ENCODE measurements around the gene GPS1. TPM values are rescaled to one million over a fixed set of nuclear protein-coding genes. Genes with fewer than 3 reads are reported as not detected.

Gene GPS1
- total and polyA plus RNA-seq, 2 donors (not counting 1 experiment from before 2014, with no cell fraction given) = 80.5 to 124 TPM

GRCh38 chr17:82100502-82101298 is 49.0 kb downstream of the GPS1 start:
- Histone ChIP-seq H3K9me3 (ENCODE audit: control extremely low read depth in 1 of 3, control insufficient read depth in 2 of 3, insufficient read depth in 1 of 3, low read length in 2 of 3) (no peaks in the 10 kb centered on the region), H3K9ac (ENCODE audit: low read length) (no peak overlapping the region), H3K4me3 (ENCODE audit: control extremely low read depth in 1 of 5, extremely low read depth in 1 of 5, insufficient read depth in 1 of 5, low read depth in 2 of 5, low read length in 4 of 5) (no peak overlapping the region), H4K20me1 (ENCODE audit: control insufficient read depth, insufficient read depth, low read length, poor library complexity, severe bottlenecking) (peaks cover 15% of the 10 kb centered on the region), H3K27me3 (replicated peaks in 1 of 4; ENCODE audit: control extremely low read depth in 1 of 4, control insufficient read depth in 3 of 4, insufficient read depth in 4 of 4, low read length in 3 of 4) (no peaks in the 10 kb centered on the region), H3K4me1 (ENCODE audit: control insufficient read depth in 2 of 2, insufficient read depth in 2 of 2, low read length in 2 of 2) (peaks cover 20 to 35% of the 10 kb centered on the region in 2 donors), H2AFZ (ENCODE audit: insufficient read depth, low read depth, low read length, poor library complexity, severe bottlenecking) (no peak overlapping the region), H3K79me2 (ENCODE audit: control insufficient read depth, insufficient read depth, low read length) (peaks cover 24% of the 10 kb centered on the region), H3K27ac (ENCODE audit: low read length in 2 of 2) (no peak overlapping the region), H3K36me3 (replicated peaks in 1 of 2; ENCODE audit: control extremely low read depth in 1 of 2, control insufficient read depth in 1 of 2, extremely low read depth in 1 of 2, insufficient read depth in 2 of 2, low read length in 1 of 2) (peaks cover 0 to 5% of the 10 kb centered on the region in 2 experiments), H3K4me2 (replicated peaks; ENCODE audit: low read depth, low read length, poor library complexity, severe bottlenecking) (no peak overlapping the region)
- Mint-ChIP-seq H3K27ac (peak overlapping the region; percentile 72), H3K4me3 (peak overlapping the region; percentile 84), H3K27me3 (no peaks in the 10 kb centered on the region), H3K9me3 (ENCODE audit: insufficient read depth) (no peaks in the 10 kb centered on the region), H3K4me1 (peaks cover 15% of the 10 kb centered on the region)
- no peak for TF ChIP-seq CTCF (IDR thresholded peaks at IDR 0.05)
- DNase-seq = no peak
- ATAC-seq (ENCODE audit: low read depth) = no peak
- WGBS (ENCODE audit: insufficient coverage) = 92% methylated on average over 24 of the region's 35 CpGs
- intact Hi-C loops (cut with micrococcal nuclease) = no loop called here
- ChIA-PET CTCF (no interaction called here), POLR2A (interaction anchor here (0.6 to 0.8 kb wide), 2 partner anchors 63 to 110 kb away, joined by 3 read pairs; partner anchors contain the start of gene DCXR)

- Mint-ChIP-seq H3K9me3 (ENCODE audit: insufficient read depth) (no peaks in the 10 kb centered on the region), H3K4me3 (no peak overlapping the region), H3K4me1 (peaks cover 18% of the 10 kb centered on the region), H3K27ac (no peak overlapping the region), H3K27me3 (no peaks in the 10 kb centered on the region)
- Histone ChIP-seq H4K20me1 (ENCODE audit: control insufficient read depth, insufficient read depth, low read length, poor library complexity, severe bottlenecking) (peaks cover 9% of the 10 kb centered on the region), H3K9me3 (ENCODE audit: control extremely low read depth in 1 of 3, control insufficient read depth in 2 of 3, insufficient read depth in 1 of 3, low read length in 2 of 3) (no peaks in the 10 kb centered on the region), H3K9ac (ENCODE audit: low read length) (no peak overlapping the region), H3K4me2 (replicated peaks; ENCODE audit: low read depth, low read length, poor library complexity, severe bottlenecking) (no peak overlapping the region), H3K79me2 (ENCODE audit: control insufficient read depth, insufficient read depth, low read length) (peaks cover 22% of the 10 kb centered on the region), H3K4me1 (ENCODE audit: control insufficient read depth in 2 of 2, insufficient read depth in 2 of 2, low read length in 2 of 2) (peaks cover 25 to 40% of the 10 kb centered on the region in 2 donors), H3K27me3 (replicated peaks in 1 of 4; ENCODE audit: control extremely low read depth in 1 of 4, control insufficient read depth in 3 of 4, insufficient read depth in 4 of 4, low read length in 3 of 4) (no peaks in the 10 kb centered on the region), H3K36me3 (replicated peaks in 1 of 2; ENCODE audit: control extremely low read depth in 1 of 2, control insufficient read depth in 1 of 2, extremely low read depth in 1 of 2, insufficient read depth in 2 of 2, low read length in 1 of 2) (no peaks in the 10 kb centered on the region), H3K4me3 (ENCODE audit: control extremely low read depth in 1 of 5, extremely low read depth in 1 of 5, insufficient read depth in 1 of 5, low read depth in 2 of 5, low read length in 4 of 5) (no peak overlapping the region), H2AFZ (ENCODE audit: insufficient read depth, low read depth, low read length, poor library complexity, severe bottlenecking) (no peak overlapping the region), H3K27ac (ENCODE audit: low read length in 2 of 2) (no peak overlapping the region)
- TF ChIP-seq CTCF (IDR thresholded peaks at IDR 0.05) (no peak), EZH2 (IDR thresholded peaks at IDR 0.05; ENCODE audit: borderline replicate concordance, insufficient read depth, low read depth, low read length, poor library complexity, severe bottlenecking) (no peak)
- ATAC-seq (ENCODE audit: low read depth) (no peak), DNase-seq (no peak)
- ChIA-PET POLR2A (no interaction called here), CTCF (no interaction called here)
- intact Hi-C loops (cut with micrococcal nuclease) = no loop called here
- 93% methylated on average over 7 of the region's 10 CpGs for WGBS (ENCODE audit: insufficient coverage)
Measured at GRCh38 chr17:82101301-82101715, 49.6 kb downstream of the GPS1 start.
